Measurements from ENCODE around the gene SH2B2. TPM values are rescaled to one million over a fixed set of nuclear protein-coding genes. Genes with fewer than 3 reads are reported as not detected.
"Not testable (repeated sequence)": the region's sequence is repeated elsewhere in the genome, so short reads cannot be mapped to it uniquely, and the experiment has no call there.

SH2B2 gene
- total RNA-seq, 1 experiment from 2014 or later, result 1.4 TPM

GRCh38 chr7:102326157-102326889, 39.7 kb downstream of the SH2B2 start:
- H3K27me3 Mint-ChIP-seq (ENCODE audit: insufficient read depth, unreplicated experiment), result peaks cover 27% of the 10 kb centered on the region
- BruUV-seq (replicated peaks), result no TSS peak
- ChIA-PET POLR2A (interaction anchor here (0.7 kb wide), 1 partner anchor 39 kb away, joined by 3 read pairs; no protein-coding TSS in a partner anchor), CTCF (no interaction called here)
- no peak overlapping the region for H3K4me3 Mint-ChIP-seq (ENCODE audit: unreplicated experiment)
- H3K27ac Mint-ChIP-seq (ENCODE audit: low read depth, unreplicated experiment), result no peak overlapping the region
- peaks cover 6% of the 10 kb centered on the region for H3K4me1 Mint-ChIP-seq (ENCODE audit: insufficient read depth, unreplicated experiment)
- no peaks in the 10 kb centered on the region for H3K9me3 Mint-ChIP-seq (ENCODE audit: unreplicated experiment)
- intact Hi-C loops (cut with micrococcal nuclease), result no loop called here
- DNase-seq (ENCODE audit: unreplicated experiment), result no peak
- no peaks in the 10 kb centered on the region for H3K36me3 Mint-ChIP-seq (ENCODE audit: insufficient read depth, unreplicated experiment)
- no peak for TF ChIP-seq CTCF (IDR thresholded peaks at IDR 0.05; ENCODE audit: unreplicated experiment)

- intact Hi-C loops (cut with micrococcal nuclease); DNase-seq (ENCODE audit: unreplicated experiment); H3K4me3 Mint-ChIP-seq (ENCODE audit: unreplicated experiment); H3K4me1 Mint-ChIP-seq (ENCODE audit: insufficient read depth, unreplicated experiment); H3K9me3 Mint-ChIP-seq (ENCODE audit: unreplicated experiment); BruUV-seq (replicated peaks); H3K27ac Mint-ChIP-seq (ENCODE audit: low read depth, unreplicated experiment); H3K36me3 Mint-ChIP-seq (ENCODE audit: insufficient read depth, unreplicated experiment): not testable (repeated sequence)
- peaks cover 27% of the 10 kb centered on the region for H3K27me3 Mint-ChIP-seq (ENCODE audit: insufficient read depth, unreplicated experiment)
- CTCF ChIA-PET, result interaction anchor here (0.6 kb wide), 1 partner anchor 144 kb away, joined by 4 read pairs; no protein-coding TSS in a partner anchor
- POLR2A ChIA-PET, result interaction anchor here (0.6 kb wide), 1 partner anchor 1958 kb away, joined by 3 read pairs; no protein-coding TSS in a partner anchor
These were observed 40.5 kb downstream of the SH2B2 start for GRCh38 chr7:102327183-102327582.

- H3K27ac Mint-ChIP-seq (ENCODE audit: low read depth, unreplicated experiment), result not testable (repeated sequence)
These were observed 42.2 kb downstream of the SH2B2 start for GRCh38 chr7:102328863-102329262.

GRCh38 chr7:102329366-102329765, 42.7 kb downstream of the SH2B2 start:
- DNase-seq (ENCODE audit: unreplicated experiment), result not testable (repeated sequence)

More at GRCh38 chr7:102328863-102329262, 42.2 kb downstream of the SH2B2 start:
- BruUV-seq (replicated peaks); H3K4me1 Mint-ChIP-seq (ENCODE audit: insufficient read depth, unreplicated experiment); H3K36me3 Mint-ChIP-seq (ENCODE audit: insufficient read depth, unreplicated experiment); DNase-seq (ENCODE audit: unreplicated experiment); intact Hi-C loops (cut with micrococcal nuclease); POLR2A ChIA-PET; CTCF ChIA-PET; H3K9me3 Mint-ChIP-seq (ENCODE audit: unreplicated experiment); H3K4me3 Mint-ChIP-seq (ENCODE audit: unreplicated experiment): not testable (repeated sequence)
- peaks cover 27% of the 10 kb centered on the region for H3K27me3 Mint-ChIP-seq (ENCODE audit: insufficient read depth, unreplicated experiment)

GRCh38 chr7:102330666-102331460, 44.2 kb downstream of the SH2B2 start:
- POLR2A ChIA-PET; intact Hi-C loops (cut with micrococcal nuclease); DNase-seq (ENCODE audit: unreplicated experiment); H3K36me3 Mint-ChIP-seq (ENCODE audit: insufficient read depth, unreplicated experiment); H3K9me3 Mint-ChIP-seq (ENCODE audit: unreplicated experiment); BruUV-seq (replicated peaks); H3K27ac Mint-ChIP-seq (ENCODE audit: low read depth, unreplicated experiment); H3K4me3 Mint-ChIP-seq (ENCODE audit: unreplicated experiment); H3K4me1 Mint-ChIP-seq (ENCODE audit: insufficient read depth, unreplicated experiment): not testable (repeated sequence)
- CTCF ChIA-PET, result interaction anchor here (0.6 kb wide), 1 partner anchor 66 kb away, joined by 4 read pairs; no protein-coding TSS in a partner anchor
- peaks cover 27% of the 10 kb centered on the region for H3K27me3 Mint-ChIP-seq (ENCODE audit: insufficient read depth, unreplicated experiment)

More at GRCh38 chr7:102329366-102329765, 42.7 kb downstream of the SH2B2 start:
- BruUV-seq (replicated peaks); H3K4me3 Mint-ChIP-seq (ENCODE audit: unreplicated experiment); H3K9me3 Mint-ChIP-seq (ENCODE audit: unreplicated experiment); H3K27ac Mint-ChIP-seq (ENCODE audit: low read depth, unreplicated experiment); intact Hi-C loops (cut with micrococcal nuclease); POLR2A ChIA-PET; CTCF ChIA-PET; H3K4me1 Mint-ChIP-seq (ENCODE audit: insufficient read depth, unreplicated experiment); H3K36me3 Mint-ChIP-seq (ENCODE audit: insufficient read depth, unreplicated experiment): not testable (repeated sequence)
- H3K27me3 Mint-ChIP-seq (ENCODE audit: insufficient read depth, unreplicated experiment), result peaks cover 27% of the 10 kb centered on the region

- POLR2A ChIA-PET, result interaction anchor here (0.9 kb wide), 1 partner anchor 37 kb away, joined by 4 read pairs; no protein-coding TSS in a partner anchor
- BruUV-seq (replicated peaks); H3K4me3 Mint-ChIP-seq (ENCODE audit: unreplicated experiment); H3K27ac Mint-ChIP-seq (ENCODE audit: low read depth, unreplicated experiment); CTCF ChIA-PET; DNase-seq (ENCODE audit: unreplicated experiment); intact Hi-C loops (cut with micrococcal nuclease); H3K4me1 Mint-ChIP-seq (ENCODE audit: insufficient read depth, unreplicated experiment); H3K9me3 Mint-ChIP-seq (ENCODE audit: unreplicated experiment); H3K36me3 Mint-ChIP-seq (ENCODE audit: insufficient read depth, unreplicated experiment); H3K27me3 Mint-ChIP-seq (ENCODE audit: insufficient read depth, unreplicated experiment): not testable (repeated sequence)
These were observed 48.9 kb downstream of the SH2B2 start for GRCh38 chr7:102335574-102335973.

GRCh38 chr7:102337002-102337401, 50.3 kb downstream of the SH2B2 start:
- H3K36me3 Mint-ChIP-seq (ENCODE audit: insufficient read depth, unreplicated experiment); H3K27me3 Mint-ChIP-seq (ENCODE audit: insufficient read depth, unreplicated experiment); H3K4me3 Mint-ChIP-seq (ENCODE audit: unreplicated experiment); H3K9me3 Mint-ChIP-seq (ENCODE audit: unreplicated experiment); intact Hi-C loops (cut with micrococcal nuclease); POLR2A ChIA-PET; BruUV-seq (replicated peaks); H3K4me1 Mint-ChIP-seq (ENCODE audit: insufficient read depth, unreplicated experiment); DNase-seq (ENCODE audit: unreplicated experiment); CTCF ChIA-PET; H3K27ac Mint-ChIP-seq (ENCODE audit: low read depth, unreplicated experiment): not testable (repeated sequence)

- H3K27me3 Mint-ChIP-seq (ENCODE audit: insufficient read depth, unreplicated experiment); H3K36me3 Mint-ChIP-seq (ENCODE audit: insufficient read depth, unreplicated experiment); DNase-seq (ENCODE audit: unreplicated experiment); H3K4me1 Mint-ChIP-seq (ENCODE audit: insufficient read depth, unreplicated experiment); H3K9me3 Mint-ChIP-seq (ENCODE audit: unreplicated experiment); intact Hi-C loops (cut with micrococcal nuclease); BruUV-seq (replicated peaks); CTCF ChIA-PET; H3K27ac Mint-ChIP-seq (ENCODE audit: low read depth, unreplicated experiment); POLR2A ChIA-PET; H3K4me3 Mint-ChIP-seq (ENCODE audit: unreplicated experiment): not testable (repeated sequence)
These were observed 50.8 kb downstream of the SH2B2 start for GRCh38 chr7:102337420-102337819.

Data from MCF 10A (cell line).